HG03039 (cell line): ENCODE measurements around the gene MSANTD3.

Experiments used
- ATAC-seq: cut with Tn5 transposase; IDR thresholded peaks from one replicate; pipeline ENCODE4 v1.9.1; 2021; ENCODE audit warnings: mild to moderate bottlenecking, moderate library complexity; ENCODE audit not compliant: unreplicated experiment

The MSANTD3 gene

GRCh38 chr9:100465274-100465673, 38.3 kb downstream of the MSANTD3 start:
- no peak for ATAC-seq

- no peak for ATAC-seq
Observed at GRCh38 chr9:100465761-100466160, 38.8 kb downstream of the MSANTD3 start.

DNA sequence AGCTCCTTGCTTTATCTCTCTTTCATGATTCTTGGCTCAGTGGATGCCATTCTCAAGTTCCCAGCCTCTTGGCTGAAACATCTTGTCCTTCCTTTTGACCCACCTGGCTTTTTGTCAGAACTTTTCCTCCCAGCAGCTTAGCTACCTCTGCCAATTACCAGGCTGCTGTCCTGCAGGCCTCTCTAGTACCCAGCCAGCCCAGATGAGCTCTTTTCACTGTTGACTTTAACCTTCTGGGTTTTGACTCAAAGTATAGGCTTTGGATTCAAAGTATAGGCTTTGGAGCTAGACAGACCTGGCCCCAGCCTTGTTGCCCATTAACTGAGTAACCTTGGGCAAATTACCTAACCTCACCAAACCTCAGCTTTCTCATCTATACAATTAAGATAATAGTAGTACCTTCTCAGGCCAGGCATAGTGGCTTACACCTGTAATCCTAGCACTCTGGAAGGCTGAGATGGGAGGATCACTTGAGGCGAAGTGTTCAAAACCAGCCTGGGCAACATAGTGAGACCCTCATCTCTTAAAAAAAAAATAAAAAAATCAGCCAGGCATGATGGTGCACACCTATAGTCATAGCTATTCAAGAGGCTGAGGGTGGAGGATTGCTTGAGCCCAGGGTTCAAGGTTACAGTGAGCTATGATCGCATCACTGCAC, 39.4 kb downstream of the MSANTD3 start:
- ATAC-seq, result no peak

DNA sequence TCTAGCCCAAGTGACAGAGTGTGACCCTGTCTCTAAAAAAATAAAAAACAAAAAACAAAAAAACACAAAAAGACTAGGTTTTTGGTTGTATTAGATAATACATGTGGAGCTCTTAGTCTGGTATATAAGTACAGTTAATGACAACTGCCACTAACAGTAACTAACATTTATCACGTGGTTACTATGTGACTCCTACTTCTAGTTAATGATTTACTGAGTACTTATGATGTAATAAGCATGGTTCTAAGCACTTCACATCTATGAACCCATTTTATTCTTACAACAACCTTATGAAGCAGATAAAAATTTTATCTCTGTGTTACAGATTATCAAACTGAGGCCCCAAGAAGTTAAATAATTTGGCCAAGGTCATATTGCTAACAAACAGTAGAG, 39.9 kb downstream of the MSANTD3 start:
- no peak for ATAC-seq

GRCh38 chr9:100468041-100468440, 41.1 kb downstream of the MSANTD3 start:
- ATAC-seq, result no peak

- ATAC-seq, result no peak
Observed at GRCh38 chr9:100472268-100472667, 45.3 kb downstream of the MSANTD3 start.

- ATAC-seq, result peak; percentile 43
Observed at GRCh38 chr9:100472788-100473275, 45.9 kb downstream of the MSANTD3 start, which contains the start of gene TMEFF1. TMEFF1 (plus strand) TSS chr9:100473149; CDS start chr9:100473545, 396 bp downstream.

DNA sequence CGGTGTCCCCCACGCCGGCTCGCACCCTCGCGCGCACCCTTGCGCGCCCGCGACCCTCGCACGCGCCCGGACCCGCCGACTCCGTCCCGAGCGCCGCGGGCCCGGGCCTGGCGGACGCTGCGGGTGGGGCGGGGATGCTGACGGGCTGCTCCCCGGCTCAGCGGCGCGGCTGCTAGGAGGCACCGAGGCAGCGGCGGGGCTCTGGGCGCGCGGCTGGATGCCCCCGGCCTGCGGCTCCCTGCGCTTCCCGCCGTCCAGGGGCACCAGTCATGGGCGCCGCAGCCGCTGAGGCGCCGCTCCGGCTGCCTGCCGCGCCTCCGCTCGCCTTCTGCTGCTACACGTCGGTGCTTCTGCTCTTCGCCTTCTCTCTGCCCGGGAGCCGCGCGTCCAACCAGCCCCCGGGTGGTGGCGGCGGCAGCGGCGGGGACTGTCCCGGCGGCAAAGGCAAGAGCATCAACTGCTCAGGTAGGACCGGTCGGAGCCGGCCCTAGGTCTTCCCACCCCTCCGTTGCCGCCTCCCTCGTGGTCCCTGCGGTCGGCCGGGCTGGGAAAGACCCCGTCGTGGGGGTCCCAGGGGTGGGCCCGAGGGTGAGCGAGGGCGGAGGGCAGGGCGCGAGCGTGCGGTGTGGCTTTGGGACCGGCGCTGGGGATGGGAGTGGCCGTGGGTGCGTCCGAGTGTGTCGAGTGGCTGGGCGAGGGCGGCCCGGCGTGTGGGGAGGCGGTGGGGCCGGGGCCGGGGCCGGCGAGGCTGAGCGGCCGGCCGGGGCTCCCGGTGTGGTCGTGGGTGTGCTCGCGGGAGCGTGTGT, 46.5 kb downstream of the MSANTD3 start:
- peak; percentile 44 for ATAC-seq

DNA sequence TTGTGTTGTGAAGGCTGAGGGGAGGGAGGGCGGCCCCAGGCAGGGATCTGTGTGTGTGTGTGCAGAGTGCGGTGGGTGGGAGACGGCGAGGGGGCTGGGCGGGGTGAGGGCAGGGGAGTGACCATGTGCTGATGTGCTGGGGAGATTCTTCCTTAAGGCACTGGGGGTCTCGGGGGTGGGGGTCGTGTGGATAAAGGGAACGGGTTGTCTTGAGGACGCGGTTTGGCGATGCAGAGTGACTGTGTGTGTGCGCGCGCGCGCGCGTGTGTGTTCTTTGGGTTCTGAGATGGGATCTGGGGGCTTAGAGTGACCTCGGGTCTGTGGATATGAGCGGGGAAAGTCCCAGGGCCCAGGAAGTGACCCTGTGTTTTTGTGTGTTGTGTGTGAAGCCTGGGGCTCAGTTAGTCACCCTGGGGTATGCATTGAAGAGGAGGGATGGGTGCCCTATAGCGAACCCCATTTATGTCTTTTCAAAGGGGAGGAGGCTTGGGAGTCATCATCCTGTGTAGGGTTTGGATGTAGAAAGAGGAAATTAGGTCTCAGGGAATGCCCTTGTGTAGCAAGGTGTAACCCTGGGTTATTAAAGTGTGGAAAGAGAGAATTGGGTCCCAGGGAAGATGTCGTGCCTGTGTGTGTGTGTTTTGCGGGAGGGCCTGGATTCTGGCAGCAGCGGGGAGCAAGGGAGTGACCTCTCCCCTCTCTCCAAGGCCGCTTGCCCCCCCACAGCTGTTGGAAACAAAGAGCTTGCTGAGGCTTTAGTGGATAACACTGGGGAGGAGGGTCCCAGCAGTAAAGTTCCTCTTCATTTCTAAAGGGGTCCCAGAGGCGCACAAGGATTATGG, 47.4 kb downstream of the MSANTD3 start:
- no peak for ATAC-seq

DNA sequence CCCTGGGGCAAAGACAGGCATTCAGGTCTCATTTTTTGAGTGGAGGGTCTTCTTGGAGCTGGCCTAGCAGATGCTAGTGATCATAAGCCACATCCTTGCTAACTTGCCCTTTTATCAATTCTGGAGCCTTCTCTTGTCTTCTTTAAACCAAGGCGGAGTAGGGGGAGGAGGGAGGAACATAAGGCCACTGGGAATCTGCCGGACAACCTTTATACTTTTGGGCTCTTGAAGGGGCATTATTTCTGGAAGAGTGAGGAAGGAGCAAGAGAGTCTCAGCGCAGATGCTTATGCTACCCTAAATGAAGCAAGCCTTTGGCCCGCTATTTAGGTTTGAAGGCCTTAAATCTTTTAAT, 48.0 kb downstream of the MSANTD3 start:
- ATAC-seq, result no peak

GRCh38 chr9:100477241-100477640, 50.3 kb downstream of the MSANTD3 start:
- no peak for ATAC-seq

DNA sequence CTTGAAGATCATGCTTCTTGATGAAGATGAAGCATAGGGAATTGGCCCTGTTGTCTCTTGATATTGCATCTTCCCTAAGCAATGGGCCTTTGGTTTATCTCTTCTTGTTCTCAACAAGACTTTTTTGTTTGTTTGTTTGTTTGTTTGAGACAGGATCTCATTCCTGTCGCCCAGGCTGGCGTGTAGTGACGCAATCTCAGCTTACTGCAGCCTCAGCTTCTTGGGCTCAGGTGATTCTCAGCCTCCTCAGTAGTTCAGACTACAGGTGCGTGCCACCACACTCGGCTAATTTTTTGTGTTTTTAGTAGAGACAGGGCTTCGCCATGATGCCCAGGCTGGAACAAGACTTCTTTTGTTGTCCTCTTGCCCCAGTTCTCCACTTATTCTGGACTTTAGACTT, 51.2 kb downstream of the MSANTD3 start:
- ATAC-seq, result no peak

GRCh38 chr9:100479820-100480219, 52.9 kb downstream of the MSANTD3 start:
- ATAC-seq, result no peak

- no peak for ATAC-seq
Observed at GRCh38 chr9:100485196-100485595, 58.3 kb downstream of the MSANTD3 start.

DNA sequence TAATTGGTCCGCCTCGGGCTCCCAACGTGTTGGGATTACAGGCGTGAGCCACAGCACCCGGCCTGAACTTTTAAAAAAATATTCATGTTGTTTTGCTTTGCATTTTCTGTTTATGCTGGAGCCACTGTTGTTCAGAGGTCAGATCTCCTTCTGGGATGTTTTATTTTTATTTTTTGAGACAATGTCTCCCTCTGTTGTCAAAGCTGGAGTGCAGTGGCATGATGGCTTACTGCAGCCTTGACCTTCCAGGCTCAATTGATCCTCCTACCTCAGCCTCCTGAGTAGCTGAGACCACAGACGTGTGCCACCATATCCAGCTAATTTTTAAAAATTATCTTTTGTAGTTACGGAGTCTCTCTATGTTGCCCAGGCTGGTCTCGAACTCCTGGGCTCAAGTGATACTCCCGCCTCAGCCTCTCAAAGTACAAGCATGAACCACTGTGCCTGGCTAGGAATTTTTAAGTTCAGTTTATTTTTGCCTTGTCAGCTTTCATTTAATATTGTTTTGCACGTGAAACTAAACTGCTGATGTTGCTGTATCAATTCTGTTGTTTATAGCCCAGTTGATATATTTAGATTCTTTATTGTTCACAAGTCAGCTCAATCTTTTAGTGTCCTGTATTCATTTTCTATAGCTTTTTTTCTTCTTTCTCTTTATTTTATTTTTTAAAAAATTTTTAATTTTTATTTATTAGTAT, 59.7 kb downstream of the MSANTD3 start:
- no peak for ATAC-seq

- ATAC-seq, result no peak
Observed at GRCh38 chr9:100488177-100488576, 61.2 kb downstream of the MSANTD3 start.

GRCh38 chr9:100489836-100490235, 62.9 kb downstream of the MSANTD3 start:
- ATAC-seq, result no peak

GRCh38 chr9:100492952-100493351, 66.0 kb downstream of the MSANTD3 start:
- no peak for ATAC-seq

GRCh38 chr9:100498592-100498991, 71.6 kb downstream of the MSANTD3 start:
- no peak for ATAC-seq

DNA sequence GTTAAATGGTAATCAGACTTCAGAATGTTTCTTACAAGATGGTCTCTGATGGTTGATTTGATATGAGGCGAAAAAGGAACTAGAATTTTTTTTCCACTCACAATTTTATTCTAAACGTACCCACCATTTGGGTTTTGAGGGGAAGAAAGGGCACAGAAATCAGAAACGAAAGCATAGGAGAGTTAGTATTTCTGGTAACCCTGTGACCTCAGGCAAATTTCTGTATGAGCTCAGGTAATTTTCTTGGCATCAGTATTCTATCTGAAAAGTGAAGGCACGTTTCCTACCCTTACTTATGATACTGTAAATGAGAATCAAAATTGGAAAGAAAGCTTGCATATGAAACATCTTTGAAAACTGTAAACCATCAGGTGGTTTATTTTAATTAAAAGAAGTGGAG, 72.5 kb downstream of the MSANTD3 start:
- no peak for ATAC-seq

GRCh38 chr9:100499866-100500265, 72.9 kb downstream of the MSANTD3 start:
- ATAC-seq, result no peak
